Epidermal melanocyte (primary cell): ENCODE measurements around the gene NRG3.
"Not testable (repeated sequence)": the region's sequence is repeated elsewhere in the genome, so short reads cannot be mapped to it uniquely, and the experiment has no call there.

Source experiments
- DNase-seq: peaks from one replicate; pipeline ENCODE4 v3.0.0; 2011; ENCODE audit warnings: low spot score; ENCODE audit not compliant: insufficient read length

The NRG3 gene

DNA sequence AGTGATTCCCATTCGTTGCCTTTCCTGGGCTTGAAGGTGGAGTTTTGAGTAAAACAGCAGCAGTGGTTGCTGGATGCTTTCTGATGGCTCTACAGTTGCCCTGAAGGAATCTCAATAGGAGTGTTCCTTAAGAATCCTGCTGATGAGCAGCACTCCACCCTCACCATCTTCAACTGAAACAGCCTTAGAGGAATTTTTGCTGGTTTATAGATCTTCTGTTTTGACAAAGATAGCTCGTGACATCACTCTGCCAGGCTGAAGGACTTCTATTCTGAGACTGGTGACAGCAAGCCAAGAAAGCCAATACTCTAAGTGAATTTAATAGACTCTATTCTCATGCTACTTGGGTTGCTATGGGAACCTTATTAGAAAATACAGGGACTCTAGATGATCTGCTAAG, 1014.7 kb downstream of the NRG3 start:
- DNase-seq, result no peak

DNA sequence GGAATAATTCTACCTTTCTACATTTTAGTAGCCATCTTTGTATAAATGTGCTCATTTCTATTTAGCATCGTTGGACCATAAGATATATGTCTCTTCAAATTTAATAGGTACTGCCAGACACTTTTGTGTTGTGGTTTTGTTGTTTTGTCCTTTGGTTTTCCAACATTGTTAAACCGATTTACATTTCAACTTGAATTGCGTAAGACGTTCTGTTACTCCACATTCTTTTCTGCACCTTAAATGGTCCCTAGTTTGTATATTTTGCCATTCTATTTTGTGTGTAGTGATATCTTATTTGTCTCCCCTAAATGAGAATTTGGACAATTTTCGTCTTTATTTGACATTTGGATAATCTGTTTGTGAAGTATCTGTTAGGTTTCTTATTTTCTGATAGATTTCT, 1015.6 kb downstream of the NRG3 start:
- DNase-seq, result no peak

DNA sequence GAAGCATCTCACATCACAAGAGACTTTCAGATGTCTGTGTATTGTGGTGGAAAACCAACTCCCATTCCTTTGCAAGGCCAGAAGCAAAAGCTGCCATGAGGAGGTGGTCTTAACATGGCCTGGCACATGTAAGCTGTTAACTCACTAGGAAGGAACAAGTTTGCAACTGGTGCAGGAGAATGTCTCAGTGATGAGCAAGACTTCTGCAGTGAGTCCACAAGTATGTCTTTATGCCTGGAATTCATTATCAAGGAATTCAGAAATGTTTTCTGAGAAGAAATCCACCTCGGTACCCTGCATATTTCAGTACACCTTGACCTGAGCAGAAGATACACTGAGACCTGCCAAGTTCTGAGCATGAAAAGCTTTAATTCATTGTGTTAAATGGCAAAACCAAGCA, 1033.1 kb downstream of the NRG3 start:
- no peak for DNase-seq

DNA sequence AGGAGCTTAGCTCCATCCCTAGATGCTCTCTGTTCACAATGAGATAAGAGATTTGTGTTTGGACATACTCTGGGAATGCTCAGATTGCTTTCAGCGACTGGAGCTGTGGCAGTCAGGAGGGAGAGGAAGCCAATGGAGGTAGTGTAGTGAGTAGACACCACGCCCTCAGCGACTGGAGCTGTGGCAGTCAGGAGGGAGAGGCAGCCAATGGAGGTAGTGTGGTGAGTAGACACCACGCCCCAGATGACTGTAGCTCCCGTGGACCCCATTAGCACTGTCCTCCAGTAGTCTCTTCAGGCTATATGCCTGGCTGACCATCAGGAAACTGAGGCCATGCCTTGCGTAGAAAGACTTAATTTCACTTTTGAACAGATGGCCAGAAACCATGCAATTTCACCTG, 1033.8 kb downstream of the NRG3 start:
- no peak for DNase-seq

DNA sequence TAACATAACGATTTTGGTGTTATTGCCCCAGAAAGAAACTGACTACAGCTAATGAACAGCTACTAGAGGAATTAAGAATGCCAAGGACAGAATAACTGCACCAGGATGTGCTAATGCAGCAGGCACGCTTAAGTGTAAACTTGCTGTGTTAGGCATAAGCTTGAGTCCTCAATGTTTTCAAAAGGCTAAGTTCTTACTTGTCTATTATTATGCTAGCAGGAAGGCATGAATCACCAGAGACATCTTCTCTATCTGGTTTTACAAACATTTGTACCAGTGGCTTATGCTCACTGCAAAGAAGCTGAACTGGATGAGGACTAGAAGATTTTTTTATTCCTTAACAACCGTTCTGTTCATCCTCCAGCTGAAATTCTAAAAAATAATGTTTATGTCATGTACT, 1035.3 kb downstream of the NRG3 start:
- no peak for DNase-seq

DNA sequence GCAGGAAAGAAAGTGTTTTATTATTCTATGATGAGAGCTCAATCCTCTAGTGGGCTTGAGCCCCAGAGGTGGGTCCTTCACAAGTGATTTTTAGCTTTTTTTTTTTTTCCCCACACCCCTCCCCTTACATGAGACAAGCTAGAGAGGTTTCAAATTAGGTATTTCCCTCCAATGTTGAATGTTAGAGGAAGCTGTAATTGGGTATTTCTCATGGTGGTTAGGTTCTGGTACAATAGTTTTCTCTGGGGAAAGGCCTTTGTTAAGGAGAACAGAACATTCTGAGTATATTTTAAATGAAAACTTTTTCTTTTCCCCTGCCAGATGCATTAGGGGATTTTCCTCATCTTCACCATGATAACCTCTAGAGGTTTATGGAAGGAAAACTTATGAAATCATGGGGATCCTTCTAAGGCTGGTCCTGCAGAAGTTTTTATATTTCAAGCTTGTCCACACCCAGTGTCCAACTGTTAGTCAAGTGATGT, 1039.7 kb downstream of the NRG3 start:
- DNase-seq, result no peak

DNA sequence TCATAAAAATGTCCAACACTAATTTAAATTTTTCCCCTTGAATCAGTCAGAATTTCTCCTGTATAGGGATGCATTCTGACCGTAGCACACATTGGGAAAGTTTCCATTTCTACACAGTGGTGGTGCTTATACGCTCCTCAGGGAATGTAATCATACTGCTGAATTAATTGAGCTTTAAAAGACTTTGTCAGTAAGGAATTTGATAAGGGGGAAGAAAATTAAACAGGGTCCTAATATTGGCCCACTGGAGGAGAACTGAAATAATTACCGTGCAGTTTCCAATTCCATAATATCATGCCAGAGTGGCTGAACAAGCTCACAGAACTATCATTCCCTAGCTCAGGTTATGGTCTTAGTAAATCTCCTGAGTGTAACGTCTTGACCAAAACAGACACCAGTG, 1041.9 kb downstream of the NRG3 start:
- DNase-seq, result no peak

DNA sequence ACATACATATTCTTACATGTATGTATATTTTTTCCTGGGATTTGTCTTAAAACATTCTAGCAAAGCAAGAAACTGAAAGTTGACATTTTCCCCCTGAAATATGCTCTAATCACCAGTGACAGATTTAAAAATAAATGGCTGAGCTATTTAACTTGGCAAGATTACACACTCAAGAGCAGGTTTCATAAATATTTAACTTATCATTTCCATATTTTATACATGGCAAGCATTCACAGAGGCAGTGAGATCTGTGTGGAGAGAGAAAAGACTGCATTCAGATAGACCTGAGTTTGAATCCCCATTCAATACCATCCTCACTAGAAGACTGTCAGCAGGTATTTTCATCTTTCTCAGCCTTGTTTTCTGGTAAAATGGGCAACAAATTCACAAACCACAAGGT, 1043.0 kb downstream of the NRG3 start:
- no peak for DNase-seq

DNA sequence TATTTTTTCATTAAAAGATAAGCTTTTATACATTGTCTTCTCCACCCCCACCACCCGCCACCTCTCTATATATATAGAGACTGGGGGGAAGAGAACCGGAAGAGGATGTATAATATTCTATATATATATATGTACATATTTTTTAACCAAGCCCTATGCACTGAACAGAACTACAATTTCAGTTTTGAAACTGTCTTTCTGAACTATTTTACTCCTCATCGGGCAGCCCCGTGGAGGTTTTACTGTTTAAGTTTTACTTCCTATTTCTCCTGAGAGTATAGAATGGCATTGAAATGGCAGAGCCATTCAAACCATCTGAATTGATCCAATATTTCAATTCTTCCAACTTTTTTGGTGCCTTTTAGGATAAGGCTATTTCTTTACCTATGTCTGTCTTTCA, 1047.1 kb downstream of the NRG3 start:
- DNase-seq, result no peak

DNA sequence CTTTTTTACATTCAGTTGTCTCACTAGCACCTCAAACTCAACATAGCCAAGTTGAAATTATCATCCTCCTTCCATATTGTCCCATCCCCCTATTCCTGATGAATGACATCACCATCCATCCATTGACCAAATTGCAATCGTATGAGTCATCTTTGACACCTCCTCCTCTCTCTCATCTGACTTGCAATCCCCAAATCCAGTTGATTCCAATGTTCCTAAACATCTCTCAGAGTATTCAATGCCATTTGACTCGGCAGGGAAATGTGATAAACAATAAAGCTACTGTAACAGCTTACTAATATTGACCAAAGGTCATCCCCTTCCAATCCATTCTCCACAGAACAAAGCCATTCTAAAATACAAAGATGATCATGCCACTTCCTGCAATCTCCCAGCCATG, 1047.8 kb downstream of the NRG3 start:
- DNase-seq, result no peak

DNA sequence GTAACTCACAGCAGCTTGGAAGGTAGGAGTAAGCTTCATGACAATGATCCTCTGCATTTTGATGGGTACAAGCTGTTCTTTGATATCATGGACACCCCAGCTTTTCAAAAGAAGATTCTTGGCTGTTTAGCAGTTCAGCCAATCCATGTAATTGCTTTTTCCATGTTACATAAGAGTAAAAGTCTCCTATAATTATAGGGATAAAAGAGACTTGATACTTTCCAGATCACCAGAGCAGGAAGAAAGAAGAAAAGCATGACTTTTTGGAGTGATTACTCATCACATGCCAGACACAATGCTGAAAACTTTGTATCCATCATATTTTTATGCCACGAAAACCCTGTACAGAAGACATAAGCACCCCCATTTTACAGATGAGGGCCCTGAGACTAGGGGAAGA, 1049.7 kb downstream of the NRG3 start:
- no peak for DNase-seq

DNA sequence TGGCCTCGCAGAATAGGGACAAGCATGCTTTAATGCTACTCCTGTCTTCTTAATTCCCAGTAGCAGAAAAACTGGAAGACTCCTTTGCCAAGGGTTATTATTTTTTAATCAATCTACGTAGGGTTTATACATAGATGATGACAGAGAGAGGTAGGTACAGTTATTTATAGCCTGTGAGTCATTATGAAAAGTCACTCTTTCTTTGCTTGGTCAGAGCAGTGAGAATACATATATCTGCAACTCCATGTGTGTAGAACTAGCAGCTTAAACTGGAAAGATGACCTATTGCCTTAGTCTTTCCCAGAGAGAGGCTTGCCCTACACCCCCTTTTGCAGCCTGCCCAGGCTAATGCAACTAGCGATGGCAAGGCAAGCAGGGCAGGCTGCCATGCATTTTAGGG, 1050.6 kb downstream of the NRG3 start:
- DNase-seq, result no peak

DNA sequence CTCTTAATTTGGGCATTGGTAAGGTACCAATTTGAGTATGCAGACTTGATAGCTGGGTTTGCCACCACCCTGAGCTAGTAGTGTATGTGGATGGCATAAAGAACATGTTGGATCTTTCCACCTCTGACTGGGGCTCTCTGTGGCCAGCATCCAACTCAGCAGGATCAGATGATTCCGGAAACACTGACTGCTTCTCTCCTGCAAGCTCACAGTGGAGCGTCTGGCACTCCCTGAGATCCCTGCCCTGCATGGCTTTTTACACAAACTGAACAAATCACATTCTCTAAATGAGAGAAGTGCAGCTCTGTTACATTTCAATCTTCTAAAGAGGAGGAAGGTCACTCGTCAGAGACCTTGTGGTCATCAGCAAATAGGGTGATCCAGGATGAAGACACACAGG, 1057.5 kb downstream of the NRG3 start:
- DNase-seq, result no peak

DNA sequence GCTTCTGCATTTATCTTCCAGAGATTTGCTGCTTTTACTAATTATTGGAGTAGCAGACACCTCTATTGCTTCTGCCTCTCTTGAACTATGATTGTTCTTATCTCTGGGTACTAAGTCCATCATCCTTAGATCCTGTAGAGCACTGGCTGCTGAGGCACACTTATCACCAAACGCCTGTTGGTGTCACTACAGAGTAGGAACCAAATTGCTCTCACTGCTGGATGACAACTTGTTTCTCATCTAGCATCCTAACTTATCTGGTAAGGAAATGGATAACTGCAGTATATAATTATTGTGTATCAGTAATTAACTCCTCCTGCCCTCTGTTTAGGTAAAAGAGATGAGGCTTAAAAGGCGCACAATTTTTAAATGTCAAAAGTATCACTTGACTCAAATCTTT, 1059.4 kb downstream of the NRG3 start:
- no peak for DNase-seq

DNA sequence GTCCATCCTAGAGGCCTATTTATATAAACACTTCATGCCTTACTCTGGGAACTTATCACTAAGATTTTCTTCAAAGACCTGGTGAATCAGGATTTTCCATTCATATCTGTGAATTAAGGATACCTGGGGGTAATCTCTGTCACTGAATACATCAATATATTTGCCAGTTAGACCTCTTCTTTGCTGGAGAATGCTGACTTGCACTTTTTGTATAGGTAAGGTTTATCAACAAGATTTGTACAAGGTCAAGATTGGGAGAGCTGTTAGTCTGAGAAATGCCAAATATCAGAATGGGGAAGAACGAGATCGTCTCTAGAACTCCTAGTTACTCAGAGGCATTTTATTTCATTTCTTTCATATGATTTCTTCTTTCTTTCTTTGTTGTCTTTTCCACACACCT, 1060.0 kb downstream of the NRG3 start:
- no peak for DNase-seq

DNA sequence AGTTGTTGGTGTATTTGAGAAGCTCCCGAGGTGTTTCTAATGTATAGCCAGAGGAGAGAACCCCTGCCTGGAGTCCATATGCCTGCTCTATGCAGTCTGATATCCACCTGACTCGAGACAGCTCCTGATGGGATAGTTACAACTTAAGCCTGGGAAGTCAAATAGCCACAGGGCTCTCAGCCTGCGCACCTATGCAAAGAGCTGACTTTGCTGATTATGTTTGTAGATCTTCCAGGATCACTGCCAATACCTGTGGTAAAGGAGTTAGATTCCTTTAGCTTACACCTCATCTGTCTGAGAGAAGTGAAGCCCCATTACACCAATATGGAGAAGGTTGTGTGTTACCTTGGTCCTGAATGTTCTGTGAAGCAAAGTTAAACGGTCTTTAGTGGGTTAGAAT, 1063.3 kb downstream of the NRG3 start:
- no peak for DNase-seq

DNA sequence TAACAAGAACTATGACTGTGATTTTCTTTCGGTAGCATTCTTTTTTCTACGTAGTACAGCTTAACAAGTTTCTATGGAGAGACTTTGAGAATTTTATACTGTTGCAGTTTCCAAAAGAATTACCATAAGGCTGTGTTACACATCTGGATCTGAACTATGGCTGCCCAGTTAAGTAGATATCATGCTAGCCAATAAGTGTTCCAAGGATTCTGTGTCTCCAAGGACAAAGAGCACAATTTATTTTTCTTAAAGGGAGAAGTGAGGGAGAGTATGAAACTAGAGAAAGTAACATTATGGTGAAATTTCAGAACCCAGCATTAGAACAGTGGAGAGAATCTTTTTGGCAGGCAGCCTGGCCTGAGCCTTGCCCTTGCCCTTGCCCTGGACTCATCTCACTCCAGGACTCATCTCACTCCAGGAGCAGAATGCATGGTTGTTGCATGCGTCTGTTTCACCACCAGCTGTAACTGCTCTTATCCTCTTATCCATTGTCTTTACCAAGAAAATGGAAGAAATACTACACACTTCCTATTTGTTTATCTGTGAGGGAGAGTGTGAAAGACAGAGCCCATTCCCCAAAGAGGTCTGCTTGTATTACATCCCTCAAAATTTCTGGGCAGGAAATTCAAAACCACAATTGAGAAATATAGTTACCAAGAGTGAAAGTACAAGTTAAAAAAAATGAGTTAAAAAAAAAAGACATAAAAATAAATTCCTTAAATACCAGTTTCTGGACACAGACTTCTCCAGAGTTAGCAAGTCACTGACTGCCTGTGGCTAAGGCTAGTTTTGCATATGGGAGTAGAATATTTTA, 1067.5 kb downstream of the NRG3 start:
- DNase-seq, result peak; percentile 19

DNA sequence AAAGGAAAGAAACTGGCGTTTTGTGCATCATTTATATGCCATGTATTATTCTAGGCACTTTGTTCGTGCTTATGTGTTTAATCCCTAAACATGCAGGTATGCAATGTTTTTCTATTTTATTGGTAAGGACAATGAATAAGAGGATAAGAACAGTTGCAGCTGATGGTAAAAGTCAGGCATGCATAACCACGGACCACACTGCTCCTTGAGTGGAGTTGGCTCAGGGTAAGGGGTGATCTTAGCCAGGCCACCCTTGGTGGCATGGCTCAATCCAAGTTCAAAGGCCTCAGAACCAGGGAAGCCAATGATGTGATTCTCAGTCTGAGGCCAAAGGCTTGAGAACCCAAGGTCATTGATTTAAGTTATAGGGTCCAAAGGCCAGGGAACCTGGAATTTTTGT, 1068.1 kb downstream of the NRG3 start:
- DNase-seq, result no peak

DNA sequence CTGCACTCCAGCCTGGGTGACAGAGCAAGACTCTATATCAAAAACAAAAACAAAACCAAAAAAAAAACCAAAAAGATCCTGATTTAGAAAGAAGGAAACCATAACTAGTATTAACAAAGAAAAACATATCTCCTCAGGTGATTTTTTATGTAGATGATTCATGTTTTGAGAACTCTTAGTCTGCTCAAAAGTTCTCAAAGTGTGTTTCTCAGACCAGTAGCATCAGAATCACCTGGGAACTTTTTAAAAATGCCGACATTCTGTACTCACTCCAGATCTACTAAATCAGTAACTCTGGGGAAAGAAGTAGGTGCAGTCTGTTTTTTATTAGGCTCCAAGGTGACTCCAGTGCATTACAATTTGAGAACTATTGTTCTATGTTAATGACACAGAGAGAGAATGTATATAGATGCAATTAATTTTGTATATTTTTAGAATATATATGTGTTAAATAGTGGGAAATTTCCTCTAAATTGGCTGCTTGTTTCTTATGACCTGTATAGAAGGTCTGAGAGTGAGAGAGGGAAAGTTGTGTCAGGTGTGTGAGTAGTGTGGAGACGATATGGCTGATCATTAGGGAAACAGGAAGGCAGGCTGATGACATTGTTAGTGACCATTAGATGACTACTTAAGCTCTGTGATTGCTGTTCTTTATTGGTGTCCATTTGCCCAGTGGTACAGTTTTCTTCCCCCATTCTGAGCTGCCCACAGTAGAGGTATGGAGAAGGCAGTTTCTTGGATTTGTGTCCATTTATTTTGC, 1075.0 kb downstream of the NRG3 start:
- no peak for DNase-seq

DNA sequence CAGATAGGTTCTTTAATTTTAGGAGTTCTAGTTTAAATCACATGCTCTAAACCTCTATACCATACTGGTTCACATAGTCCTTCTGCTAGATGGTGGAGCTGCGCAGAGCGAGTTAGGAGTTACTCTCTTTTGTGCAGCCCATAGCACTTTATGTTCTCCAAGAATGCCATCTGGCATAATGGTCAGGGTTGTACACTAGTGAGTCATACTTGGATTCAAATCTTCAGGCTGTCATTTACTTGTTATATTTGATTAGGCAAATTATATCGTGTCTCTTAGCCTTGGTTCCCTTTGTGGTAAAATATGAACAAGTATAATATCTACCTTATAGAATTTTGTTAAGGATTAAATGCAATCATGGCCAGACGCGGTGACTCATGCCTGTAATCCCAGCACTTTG, 1078.3 kb downstream of the NRG3 start:
- no peak for DNase-seq

DNA sequence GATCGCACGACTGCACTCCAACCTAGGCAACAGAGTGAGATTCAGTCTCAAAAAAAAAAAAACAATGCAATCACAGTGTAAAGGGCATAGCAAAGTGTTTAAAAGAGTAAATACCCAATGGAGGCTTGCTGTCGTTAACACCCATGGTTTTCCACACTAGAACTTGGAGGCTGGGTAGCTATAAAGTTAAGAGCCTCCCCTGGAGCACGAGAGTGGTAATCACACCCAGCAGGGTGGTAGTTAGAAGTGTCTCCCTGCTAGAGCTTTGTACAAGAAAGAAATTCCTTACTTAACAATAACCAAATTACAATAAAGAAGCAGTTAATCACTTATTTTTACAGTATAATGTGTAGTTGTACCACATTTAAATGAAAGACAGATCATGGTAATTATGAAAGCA, 1078.9 kb downstream of the NRG3 start:
- no peak for DNase-seq

DNA sequence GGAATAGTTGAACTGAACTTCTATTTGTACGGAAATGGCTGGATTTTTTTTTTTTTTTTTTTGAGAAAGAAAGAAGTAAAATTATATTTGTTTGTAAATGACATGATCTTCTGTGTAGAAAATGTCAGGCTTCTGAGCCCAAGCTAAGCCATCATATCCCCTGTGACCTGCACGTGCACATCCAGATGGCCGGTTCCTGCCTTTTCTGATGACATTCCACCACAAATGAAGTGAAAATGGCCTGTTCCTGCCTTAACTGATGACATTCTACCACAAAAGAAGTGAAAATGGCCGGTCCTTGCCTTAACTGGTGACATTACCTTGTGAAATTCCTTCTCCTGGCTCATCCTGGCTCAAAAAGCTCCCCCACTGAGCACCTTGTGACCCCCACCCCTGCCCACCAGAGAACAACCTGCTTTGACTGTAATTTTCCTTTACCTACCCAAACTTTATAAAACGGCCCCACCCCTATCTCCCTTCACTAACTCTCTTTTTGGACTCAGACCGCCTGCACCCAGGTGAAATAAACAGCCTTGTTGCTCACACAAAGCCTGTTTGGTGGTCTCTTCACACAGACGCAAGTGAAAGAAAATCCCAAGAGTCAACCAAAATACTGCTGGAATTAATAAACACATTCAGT, 1085.5 kb downstream of the NRG3 start:
- not testable (repeated sequence) for DNase-seq
